NCI-H748 treated with DMSO at 0.1 percent for 48 hours (cell line): ENCODE measurements around the gene MCF2L.

Experiments
- DNase-seq: peaks from one replicate; lab custom pipeline; 2025; lab: John Stamatoyannopoulos, UW

Gene MCF2L

DNA sequence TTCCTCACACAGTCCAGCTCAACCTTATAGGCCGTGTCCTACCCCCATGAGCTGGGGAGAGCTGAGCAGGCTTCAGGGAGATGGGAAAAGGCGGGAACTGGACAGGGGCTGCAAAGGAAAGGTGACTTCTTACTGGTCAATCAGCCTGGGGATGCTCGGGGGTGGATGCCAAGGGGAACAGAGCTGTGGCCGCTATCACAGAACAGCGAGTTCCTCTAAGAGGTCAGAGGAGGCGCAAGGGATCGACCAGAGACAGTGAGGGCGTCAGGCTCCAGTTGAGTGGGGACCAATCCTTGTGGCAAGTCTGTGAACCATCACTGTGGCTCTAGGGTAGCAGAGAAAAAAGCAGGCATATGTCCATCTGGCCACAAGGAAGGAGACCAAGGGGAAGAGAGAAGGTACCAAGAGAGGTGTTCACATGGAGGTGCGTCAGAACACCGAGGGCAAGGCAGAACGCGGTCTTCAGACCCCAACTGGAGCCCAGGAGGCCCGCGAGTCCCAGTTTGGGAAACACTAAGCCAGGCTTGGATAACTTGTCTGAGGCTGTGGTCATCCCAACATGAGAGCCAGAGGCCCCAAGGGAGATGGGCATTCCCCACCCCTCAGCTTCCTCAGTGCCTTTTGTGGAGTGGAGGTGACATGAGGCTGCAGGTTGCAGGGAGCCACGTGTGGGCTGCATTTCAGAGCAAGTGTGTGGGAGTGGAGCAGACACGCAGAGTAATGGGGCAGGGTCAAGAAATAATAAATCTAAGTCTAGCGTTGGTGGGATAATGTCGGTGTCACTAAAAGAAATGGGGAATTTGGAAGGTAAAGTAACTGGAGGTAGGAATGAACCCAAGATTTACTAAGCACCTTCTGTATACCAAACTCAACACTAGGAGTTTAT lies 157.5 kb downstream of the MCF2L start:
- no peak for DNase-seq

DNA sequence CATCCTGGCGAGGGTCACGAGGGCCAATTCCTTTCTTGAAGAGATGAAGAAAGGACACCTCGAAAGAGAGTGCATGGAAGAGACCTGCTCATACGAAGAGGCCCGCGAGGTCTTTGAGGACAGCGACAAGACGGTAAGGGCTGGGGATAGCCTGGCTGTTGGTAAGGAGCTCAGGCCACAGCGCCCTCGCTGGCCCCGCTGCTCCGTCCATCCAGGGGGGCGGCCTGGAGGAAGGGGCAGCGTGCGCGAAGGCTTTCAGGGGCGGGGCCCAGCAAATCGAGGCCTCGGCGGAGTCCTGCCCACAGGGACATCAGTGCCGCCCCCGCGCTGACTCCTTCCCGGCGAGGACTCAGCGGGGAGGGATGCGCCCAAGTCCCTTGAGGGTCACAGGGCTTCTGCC lies 160.5 kb downstream of the MCF2L start:
- no peak for DNase-seq

DNA sequence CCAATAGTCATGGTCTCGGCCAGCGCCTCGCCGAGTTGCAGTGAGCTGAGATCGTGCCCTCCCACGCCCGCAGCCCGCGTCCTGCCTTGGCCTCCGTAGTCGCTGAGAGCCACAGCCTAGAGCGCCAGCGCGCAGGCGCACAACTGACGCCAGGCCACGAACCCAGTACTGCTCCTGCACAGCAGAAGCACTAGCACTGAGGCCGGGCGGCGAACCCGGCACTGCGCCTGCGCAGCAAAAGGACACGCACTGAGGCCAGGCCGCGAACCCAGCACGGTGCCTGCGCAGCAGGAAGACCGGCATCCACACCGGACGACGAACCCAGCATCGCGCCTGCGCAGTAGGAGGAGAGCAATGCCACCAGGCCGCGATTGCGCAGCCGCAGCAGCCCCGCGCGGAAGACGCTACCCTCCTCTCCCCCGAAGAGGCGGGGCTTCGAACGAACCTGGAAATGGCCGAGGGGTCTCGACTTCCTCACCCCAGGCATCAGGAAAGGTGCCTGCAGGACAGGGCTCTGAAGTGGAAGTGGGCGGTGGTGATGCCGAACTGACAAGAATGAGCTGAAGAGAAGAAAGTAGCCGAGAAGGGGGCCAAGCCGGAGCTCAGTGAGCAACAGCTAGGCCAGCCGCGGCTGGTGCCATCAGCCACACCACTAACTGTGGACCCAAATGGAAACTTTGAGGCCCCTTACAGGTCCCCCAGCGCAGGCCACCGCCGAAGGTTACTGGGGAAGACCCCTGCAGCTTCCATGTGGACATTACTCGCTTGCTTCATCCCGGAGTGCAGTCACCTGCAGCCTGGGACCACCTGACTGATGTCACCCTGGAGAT lies 161.1 kb downstream of the MCF2L start:
- DNase-seq, result no peak

DNA sequence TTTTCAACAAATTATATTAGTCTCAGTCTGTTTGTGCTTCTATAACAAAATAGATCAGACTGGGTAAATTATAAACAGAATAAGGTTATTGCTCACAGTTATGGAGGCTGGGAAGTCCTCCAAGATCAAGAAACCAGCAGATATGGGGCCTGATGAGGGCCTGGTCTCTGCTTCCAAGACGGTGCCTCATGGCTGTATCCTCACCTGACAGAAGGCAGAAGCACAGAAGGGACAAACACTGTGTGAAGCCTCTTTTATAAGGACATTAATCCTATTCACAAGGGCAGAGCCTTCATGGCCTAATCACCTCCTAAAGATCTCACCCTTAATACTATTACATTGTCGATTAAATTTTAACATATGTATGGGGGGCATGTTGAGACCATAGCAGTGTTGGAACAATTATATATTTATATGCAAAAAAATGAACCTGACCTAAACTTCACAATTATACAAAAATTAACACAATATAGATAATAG lies 166.3 kb downstream of the MCF2L start:
- no peak for DNase-seq

DNA sequence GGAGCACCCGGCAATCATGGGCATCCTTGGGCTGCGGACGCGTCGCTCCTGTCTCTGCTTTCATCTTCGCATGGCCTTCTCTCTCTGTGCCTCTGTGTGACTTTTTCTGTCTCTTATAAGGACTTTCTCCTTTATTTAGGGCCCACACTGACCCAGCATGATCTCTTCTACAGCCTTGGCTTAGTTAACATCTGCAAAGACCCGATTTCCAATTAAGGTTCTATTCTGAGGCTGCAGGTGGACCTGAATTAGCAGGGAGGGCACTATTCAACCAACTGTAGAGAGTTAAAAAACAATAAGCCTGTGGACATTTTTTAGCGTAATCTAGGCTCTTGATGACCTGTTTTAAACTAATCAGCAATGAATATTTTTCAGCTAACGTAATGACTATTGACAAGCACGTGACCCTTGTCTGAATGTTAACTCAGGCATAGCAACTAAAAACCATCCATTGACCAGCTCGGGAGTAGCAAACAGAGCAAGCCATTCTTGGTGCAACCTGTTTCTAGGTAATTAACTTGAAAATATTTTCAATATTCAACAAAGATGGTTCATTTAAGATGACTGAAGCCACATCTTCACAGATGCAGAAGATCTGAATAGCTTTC lies 168.8 kb downstream of the MCF2L start:
- DNase-seq, result no peak

DNA sequence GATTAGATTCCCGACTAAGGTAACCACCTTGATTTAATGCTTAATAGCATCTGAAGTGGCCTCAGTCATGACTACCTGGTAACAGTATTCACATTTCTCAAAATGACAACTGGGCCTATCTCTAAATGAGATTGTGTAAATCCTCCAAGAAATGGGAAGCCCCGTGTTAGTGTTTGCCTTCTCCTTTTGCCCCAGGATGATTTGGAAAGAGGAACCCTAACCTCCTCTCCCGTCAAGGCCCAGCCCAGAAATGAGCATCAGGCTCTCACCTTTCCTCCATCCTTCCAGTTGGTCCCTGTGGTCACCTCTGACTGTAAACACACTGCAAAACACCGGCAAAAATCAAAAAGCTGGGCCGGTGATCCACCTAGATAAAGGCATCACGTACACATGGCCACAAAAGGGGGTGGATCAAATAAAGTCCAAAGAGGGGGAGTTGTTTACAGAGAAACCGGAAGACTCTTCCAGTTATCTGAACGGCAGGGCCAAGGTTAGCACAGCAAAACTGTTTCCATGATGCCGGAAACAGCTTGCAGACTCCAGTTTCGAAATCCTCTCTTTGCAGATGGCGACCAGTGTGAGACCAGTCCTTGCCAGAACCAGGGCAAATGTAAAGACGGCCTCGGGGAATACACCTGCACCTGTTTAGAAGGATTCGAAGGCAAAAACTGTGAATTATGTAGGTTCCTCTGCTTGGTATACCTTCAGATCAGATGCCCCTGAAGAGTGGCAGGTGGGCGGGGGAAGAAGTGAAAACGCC lies 170.0 kb downstream of the MCF2L start:
- no peak for DNase-seq

DNA sequence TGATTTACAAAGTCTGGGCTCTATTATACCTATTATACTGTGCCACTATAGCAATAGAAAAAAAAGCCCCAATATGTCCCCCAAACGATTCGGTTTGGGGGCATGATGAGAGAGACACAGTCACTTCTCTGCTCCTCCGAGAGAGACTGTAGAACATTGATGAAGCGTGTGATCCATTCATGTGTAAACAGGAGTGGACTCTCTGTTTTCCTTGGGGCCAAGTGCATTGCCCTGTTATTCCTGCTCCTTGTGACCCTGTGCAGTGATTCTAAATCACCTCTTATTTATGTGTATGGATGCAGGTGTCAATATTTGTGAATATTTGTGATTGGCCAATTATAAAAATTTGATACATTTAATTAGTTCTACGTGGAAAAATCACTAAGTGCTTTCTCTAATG lies 170.6 kb downstream of the MCF2L start:
- DNase-seq, result no peak

DNA sequence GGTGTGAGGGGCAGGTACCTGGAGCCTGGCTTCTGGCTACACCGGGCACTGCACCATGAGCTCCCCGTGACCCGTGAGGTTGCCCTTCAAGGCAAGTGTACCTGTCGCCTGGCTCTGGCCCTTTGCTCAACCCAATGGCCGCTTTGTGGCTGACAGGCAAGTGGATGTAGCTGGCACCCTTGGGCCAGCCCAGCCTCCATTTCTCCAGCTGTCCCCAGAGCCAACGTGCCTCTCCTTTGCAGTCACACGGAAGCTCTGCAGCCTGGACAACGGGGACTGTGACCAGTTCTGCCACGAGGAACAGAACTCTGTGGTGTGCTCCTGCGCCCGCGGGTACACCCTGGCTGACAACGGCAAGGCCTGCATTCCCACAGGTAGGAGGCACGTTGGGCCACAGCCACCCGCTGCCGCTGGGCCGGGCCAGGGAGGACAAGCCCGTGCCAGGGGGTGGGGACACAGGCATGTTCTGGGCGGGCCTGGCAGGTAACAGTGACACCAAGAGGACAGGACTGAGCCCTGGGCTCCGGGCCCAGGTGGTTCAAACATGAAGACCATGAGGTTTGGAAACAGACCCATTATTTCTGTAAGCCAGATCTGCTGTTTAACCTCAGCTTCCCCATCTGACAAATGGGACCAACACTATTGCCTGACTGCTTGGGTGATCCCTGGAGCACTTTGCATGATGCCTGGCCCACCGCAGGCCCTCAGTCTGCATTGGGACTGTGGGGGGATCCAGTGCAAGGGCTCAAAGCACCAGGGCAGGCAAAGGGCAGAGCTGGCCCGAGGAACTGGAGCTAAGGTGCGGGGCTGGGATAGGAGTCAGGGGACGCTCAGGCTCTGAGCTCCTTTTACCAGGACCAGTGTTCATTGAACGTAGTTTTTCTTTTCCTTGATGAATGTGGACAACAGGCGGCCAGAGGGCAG lies 171.9 kb downstream of the MCF2L start:
- DNase-seq, result no peak

DNA sequence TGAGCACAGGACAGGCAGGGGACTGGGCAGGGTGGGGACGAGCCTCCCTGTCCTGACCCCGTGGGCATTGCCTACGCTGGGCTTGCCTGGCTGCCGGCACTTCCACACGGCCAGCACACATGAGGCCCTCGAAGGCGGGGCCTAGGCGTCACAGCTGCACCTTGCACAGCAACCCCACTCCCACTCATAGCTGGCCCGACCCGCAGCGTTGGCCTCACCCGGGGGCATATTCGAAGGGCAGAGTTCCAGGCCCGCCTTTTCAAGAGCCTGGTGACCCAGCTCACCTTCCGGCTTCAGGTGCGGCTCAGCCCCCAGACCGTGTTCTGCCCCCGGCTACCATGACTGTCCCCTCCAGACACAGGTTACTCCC lies 172.6 kb downstream of the MCF2L start:
- DNase-seq, result no peak

DNA sequence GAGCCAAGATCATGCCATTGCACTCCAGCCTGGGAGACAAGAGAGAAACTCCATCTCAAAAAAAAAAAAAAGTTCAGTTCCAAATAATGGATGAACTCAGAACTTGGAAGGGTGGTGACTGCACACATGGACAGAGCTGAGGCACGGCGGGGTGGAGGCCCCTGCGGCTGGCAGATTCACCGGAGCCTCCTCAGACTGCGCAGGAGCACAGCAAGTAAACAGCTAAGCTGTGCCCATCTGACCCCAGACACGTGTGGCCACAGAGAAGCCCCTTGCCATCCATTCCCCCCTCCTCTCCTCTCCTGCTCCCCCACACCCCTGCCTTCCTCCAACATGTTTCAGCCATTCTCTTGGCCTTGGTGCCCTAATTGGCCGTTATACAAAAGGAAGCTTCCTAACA lies 173.9 kb downstream of the MCF2L start:
- no peak for DNase-seq

DNA sequence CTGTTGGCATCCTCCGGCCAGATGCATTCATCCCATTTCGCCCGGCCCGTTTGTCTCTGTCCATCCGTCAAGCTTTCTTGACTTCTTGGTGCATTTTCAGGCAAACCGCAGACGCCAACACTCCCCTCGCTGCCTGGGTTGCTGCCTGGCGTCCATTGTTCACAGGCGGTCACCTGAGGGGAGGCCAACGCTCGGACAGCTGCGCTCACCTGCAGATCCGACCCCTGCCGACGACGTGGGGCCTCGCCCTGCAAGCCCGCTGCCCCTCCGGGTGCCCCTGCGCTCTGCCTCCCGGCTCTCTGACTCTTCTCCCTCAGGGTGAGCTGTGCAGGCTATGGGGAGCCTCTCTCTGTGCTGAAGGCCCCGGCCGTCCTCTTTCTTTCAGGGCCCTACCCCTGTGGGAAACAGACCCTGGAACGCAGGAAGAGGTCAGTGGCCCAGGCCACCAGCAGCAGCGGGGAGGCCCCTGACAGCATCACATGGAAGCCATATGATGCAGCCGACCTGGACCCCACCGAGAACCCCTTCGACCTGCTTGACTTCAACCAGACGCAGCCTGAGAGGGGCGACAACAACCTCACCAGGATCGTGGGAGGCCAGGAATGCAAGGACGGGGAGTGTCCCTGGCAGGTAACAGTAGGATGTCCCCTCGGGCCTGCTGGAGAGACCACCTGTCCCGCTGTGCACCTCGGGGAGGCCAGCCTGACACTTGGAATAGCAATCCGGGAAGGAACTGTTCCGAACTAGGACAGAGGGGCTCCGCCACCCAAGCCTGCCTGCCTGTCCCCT lies 174.6 kb downstream of the MCF2L start:
- DNase-seq, result no peak

DNA sequence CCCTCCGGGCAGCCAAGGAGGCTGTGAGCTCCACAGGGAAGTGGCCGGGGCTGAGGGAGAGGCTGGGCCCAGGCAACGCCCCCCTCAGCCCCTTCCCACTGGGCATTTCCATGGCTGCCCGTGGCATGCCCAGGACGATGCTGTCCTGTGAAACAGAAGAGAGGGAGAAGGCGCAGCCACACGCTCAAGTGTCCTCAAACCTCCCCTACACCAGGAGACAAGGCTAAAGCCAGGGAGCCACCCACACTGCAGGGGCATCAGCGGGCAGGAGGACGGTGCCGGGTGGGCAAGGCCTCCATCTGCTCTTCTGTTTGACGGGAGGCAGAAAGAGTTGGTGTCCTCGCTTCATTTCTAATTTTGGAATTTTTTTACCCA lies 175.2 kb downstream of the MCF2L start:
- DNase-seq, result no peak

DNA sequence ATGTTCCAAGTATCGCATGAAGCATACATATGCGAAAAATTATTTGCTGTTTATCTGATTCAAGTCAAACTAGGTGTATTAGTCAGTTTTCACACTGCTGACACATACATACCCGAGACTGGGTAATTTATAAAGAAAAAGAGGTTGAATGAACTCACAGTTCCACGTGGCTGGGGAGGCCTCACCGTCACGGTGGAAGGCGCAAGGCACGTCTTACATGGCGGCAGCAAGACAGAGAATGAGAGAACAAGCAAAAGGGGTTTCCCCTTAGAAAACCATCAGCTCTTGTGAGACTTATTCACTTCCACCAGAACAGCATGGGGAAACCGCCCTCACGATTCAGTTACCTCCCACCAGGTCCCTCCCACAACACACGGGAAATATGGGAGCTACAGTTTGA lies 176.5 kb downstream of the MCF2L start:
- DNase-seq, result no peak

DNA sequence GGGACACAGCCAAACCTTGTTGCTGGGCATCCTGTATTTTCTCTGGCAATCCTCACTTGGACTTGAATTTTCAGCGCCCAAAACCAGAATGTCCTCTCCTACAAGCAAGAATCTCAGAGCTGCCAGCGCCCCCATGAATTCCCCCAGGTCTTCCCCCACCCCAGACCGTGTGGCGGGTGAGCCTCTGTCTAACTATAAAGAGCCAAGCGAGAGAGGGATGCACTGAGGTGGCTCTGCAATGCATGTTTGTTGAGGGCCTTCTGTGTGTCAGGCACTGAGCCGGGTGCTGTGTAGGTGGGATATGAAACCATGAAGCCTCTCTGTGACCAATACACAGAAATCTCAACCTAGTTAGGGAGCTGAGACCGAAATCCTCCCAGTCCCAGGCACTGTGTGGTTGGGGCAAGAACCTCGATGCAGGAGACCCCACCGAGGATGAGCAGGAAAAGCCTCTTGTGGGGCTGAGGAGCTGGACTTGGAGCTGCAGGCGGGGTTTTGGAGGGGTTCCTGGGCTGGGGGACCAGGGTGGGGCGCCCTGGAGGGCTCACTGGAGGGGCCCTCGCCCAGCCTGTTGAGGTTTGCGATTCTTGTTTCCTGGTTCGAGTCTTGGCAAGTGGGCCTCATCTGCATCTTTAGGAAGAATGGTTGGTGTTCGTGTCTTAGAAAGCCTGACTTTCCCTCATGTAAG lies 177.0 kb downstream of the MCF2L start:
- no peak for DNase-seq

DNA sequence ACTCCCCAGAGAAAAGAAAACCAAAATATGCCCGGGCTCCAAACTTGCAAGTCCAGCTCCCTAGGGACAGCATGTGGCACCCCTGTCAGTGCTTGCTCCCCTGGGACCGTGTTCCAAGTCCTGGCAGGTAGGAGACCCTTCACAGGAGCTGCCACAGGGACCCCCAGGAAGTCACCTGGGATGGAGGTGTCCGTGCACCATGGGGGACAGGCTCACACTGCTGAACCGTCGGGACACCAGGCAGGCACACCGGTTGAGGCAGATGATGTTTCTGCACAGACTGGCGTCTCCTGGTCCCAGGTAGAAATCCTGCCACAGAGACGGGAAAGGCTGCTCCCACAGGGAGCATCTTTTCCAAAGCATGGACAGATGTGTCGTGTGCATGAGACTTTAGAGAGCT lies 177.7 kb downstream of the MCF2L start:
- no peak for DNase-seq

DNA sequence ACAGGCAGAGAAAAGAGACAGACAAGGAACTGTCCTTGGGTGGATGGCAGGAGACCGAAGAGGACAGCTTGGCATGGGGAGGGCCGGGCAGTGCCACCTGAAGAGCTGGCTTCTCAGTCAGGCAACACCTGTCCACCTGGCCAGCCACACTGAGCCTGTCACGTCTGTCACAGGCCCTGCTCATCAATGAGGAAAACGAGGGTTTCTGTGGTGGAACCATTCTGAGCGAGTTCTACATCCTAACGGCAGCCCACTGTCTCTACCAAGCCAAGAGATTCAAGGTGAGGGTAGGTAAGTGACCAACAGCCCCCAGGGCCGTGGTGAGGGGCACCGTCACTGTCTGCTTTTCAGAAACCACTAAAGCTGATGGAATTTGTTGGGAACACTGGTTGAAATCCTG lies 178.2 kb downstream of the MCF2L start:
- DNase-seq, result no peak

DNA sequence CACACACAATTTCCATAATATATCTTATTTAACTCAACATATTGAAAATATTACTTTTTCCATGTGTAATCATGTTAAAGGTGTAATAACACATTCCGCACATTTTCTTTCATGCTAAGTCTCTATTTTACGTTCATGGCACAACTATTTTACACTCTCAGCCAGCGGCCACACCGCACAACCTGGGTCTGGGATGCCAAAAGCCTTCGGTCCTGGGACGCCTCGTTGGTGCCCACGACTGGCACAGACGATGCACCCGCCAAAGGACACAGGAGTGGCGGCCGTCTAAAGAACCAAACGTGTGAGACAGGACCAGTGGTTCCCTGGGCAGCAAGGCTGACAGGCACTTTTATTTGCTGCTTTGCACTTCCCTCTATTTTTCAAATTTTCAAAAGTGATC lies 179.4 kb downstream of the MCF2L start:
- DNase-seq, result no peak

DNA sequence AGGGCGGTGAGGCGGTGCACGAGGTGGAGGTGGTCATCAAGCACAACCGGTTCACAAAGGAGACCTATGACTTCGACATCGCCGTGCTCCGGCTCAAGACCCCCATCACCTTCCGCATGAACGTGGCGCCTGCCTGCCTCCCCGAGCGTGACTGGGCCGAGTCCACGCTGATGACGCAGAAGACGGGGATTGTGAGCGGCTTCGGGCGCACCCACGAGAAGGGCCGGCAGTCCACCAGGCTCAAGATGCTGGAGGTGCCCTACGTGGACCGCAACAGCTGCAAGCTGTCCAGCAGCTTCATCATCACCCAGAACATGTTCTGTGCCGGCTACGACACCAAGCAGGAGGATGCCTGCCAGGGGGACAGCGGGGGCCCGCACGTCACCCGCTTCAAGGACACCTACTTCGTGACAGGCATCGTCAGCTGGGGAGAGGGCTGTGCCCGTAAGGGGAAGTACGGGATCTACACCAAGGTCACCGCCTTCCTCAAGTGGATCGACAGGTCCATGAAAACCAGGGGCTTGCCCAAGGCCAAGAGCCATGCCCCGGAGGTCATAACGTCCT lies 180.0 kb downstream of the MCF2L start:
- no peak for DNase-seq
